PFSK-1 (cell line): ENCODE data around the gene DCTN2.

Experiments
- POLR2AphosphoS5 ChIP-seq: IDR thresholded peaks from 2 replicates; pipeline ENCODE4 v1.6.1; 2012; ENCODE audit warnings: low read depth, mild to moderate bottlenecking, control low read depth, low read length, moderate library complexity
- SIN3A ChIP-seq: IDR thresholded peaks from 2 replicates; pipeline ENCODE4 v1.6.1; 2012; ENCODE audit warnings: mild to moderate bottlenecking, low read length, moderate library complexity, borderline replicate concordance; ENCODE audit not compliant: insufficient read depth
- TAF1 ChIP-seq: IDR thresholded peaks from 2 replicates; pipeline ENCODE4 v1.6.1; 2012; ENCODE audit warnings: low read length, control low read depth, borderline replicate concordance; ENCODE audit not compliant: insufficient read depth
- TF ChIP-seq, protein P1 (sequence below), 2 experiments: IDR thresholded peaks; 2 replicates each; pipeline versions ENCODE4 v1.6.1 to v1.8.0; 2011 to 2012; ENCODE audit warnings: low read depth in 2 of 2, low read length in 2 of 2, control low read depth in 1 of 2, inconsistent platforms in 1 of 2, mild to moderate bottlenecking in 1 of 2, moderate library complexity in 1 of 2; ENCODE audit not compliant: insufficient read depth in 1 of 2

DNA sequence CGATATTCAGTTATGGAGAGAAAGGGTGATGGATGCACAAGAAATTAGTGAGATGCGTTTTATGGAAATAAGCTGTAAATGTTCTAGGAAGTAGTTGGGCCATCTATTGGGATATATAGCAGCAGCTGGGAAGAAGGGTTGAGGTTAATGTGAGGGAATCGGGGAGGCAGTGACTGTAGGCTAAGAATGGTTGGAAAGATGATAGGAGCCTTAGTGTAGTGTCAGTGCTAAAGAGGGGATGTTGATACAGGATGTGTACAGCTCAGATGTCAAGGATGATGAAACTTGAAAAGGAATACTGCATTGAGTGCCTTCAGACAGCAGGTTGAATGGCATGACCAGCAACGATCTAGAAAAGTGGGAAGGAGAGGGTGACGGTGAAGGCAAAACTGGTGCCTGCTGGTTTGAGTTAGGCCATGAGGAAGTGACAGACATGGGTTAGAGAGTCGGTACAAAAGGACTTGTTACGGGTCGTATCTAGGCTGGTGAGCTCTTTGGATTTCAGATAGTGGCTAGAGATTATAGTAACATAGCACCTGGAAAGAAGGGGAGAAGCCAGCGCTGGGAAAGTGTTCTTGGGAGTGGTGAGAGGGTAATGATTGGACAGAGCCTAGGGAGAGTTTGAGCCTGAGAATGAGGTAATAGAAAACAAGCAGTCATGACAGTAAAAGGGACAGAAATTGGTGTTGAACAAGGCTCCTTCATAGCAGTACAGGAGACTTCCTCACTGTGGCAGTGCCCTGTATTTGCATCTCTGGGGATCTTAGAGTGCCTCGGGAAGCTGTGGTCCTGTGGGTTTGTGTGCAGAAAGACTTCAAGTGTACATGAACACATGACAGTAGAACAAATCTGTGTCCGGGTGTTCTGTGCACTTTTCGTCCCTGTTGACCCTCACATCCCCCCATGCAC is 49.5 kb downstream of the DCTN2 start:
- TF ChIP-seq POLR2AphosphoS5 (no peak; the same call in 1 of the 2 replicates), TAF1 (no peak), SIN3A (no peak)
- TF ChIP-seq, protein P1, sequence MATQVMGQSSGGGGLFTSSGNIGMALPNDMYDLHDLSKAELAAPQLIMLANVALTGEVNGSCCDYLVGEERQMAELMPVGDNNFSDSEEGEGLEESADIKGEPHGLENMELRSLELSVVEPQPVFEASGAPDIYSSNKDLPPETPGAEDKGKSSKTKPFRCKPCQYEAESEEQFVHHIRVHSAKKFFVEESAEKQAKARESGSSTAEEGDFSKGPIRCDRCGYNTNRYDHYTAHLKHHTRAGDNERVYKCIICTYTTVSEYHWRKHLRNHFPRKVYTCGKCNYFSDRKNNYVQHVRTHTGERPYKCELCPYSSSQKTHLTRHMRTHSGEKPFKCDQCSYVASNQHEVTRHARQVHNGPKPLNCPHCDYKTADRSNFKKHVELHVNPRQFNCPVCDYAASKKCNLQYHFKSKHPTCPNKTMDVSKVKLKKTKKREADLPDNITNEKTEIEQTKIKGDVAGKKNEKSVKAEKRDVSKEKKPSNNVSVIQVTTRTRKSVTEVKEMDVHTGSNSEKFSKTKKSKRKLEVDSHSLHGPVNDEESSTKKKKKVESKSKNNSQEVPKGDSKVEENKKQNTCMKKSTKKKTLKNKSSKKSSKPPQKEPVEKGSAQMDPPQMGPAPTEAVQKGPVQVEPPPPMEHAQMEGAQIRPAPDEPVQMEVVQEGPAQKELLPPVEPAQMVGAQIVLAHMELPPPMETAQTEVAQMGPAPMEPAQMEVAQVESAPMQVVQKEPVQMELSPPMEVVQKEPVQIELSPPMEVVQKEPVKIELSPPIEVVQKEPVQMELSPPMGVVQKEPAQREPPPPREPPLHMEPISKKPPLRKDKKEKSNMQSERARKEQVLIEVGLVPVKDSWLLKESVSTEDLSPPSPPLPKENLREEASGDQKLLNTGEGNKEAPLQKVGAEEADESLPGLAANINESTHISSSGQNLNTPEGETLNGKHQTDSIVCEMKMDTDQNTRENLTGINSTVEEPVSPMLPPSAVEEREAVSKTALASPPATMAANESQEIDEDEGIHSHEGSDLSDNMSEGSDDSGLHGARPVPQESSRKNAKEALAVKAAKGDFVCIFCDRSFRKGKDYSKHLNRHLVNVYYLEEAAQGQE (IDR thresholded peaks at IDR 0.05; ENCODE audit: insufficient read depth in 1 of 2, low read depth in 2 of 2, low read length in 2 of 2) = no peak
